Kidney (tissue), 14 donors: Measurements from ENCODE around the gene ABHD11. TPM values are rescaled to one million over a fixed set of nuclear protein-coding genes. Genes with fewer than 3 reads are reported as not detected.

Experiments
- DNase-seq, 5 donors: peaks; one replicate each; pipeline ENCODE4 v3.0.0-alpha.2; 2013 to 2020
- FAIRE-seq: peaks from 2 replicates; lab custom pipeline; 2012; peaks lifted over from hg19 to GRCh38; lab: Jason Lieb, UNC
- H3K27ac ChIP-seq, 2 donors: one replicate each; pipeline ENCODE4 v1.7.0; 2013; ENCODE audit warnings: low read depth in 2 of 2, low read length in 2 of 2, inconsistent platforms in 1 of 2
- H3K27me3 ChIP-seq: one replicate; pipeline ENCODE4 v1.7.1; 2013; ENCODE audit warnings: low read length, inconsistent platforms; ENCODE audit not compliant: control insufficient read depth, insufficient read depth
- H3K36me3 ChIP-seq, 3 donors: one replicate each; pipeline versions ENCODE4 v1.7.0 to v1.7.1; 2013; ENCODE audit warnings: low read length in 3 of 3, control low read depth in 1 of 3, inconsistent platforms in 1 of 3; ENCODE audit not compliant: insufficient read depth in 3 of 3, control insufficient read depth in 2 of 3
- H3K4me1 ChIP-seq, 3 donors: one replicate each; pipeline versions ENCODE4 v1.7.0 to v1.7.1; 2013; ENCODE audit warnings: low read length in 3 of 3, inconsistent platforms in 1 of 3, low read depth in 1 of 3; ENCODE audit not compliant: control insufficient read depth in 2 of 3, insufficient read depth in 2 of 3
- H3K4me3 ChIP-seq, 3 donors: one replicate each; pipeline versions ENCODE4 v1.7.0 to v1.8.1; 2013; ENCODE audit warnings: low read length in 3 of 3, control low read depth in 1 of 3, inconsistent platforms in 1 of 3
- H3K9ac ChIP-seq, 3 donors: one replicate each; pipeline versions ENCODE4 v1.7.0 to v1.7.1; 2013; ENCODE audit warnings: low read length in 3 of 3, control low read depth in 1 of 3, inconsistent platforms in 1 of 3
- H3K9me3 ChIP-seq, 3 donors: one replicate each; pipeline versions ENCODE4 v1.7.0 to v1.7.1; 2013; ENCODE audit warnings: low read length in 3 of 3, control low read depth in 1 of 3, inconsistent platforms in 1 of 3; ENCODE audit not compliant: control insufficient read depth in 2 of 3, insufficient read depth in 1 of 3
- CTCF ChIP-seq: IDR thresholded peaks from 3 replicates; pipeline ENCODE4 v1.5.1; 2012; ENCODE audit warnings: mild to moderate bottlenecking, moderate library complexity, borderline replicate concordance; ENCODE audit not compliant: insufficient read depth; ENCODE audit errors: extremely low read depth
- intact Hi-C: fragments of 100-400 bp; cut with DNase I; formaldehyde crosslinking; loops from one replicate; pipeline ENCODE4 v1.11.1; 2022
- polyA plus RNA-seq: library from polyadenylated mRNA; stranded (reverse); fragments of 350-450 nt; fragmentation: Illumina TruSeq; extraction: RNeasy Lipid Tissue Mini Kit (QIAGEN cat#74804); gene quantifications from one replicate; pipeline ENCODE4 v1.2.3, GENCODE V29; 2014; ENCODE audit warnings: low read depth, low replicate concordance; ENCODE audit not compliant: insufficient read depth
- total RNA-seq: library from RNA; stranded (reverse); fragmentation: NEBNext Ultra II Directional; extraction: Animal tissue kit (Norgen Biotek cat#: 25700); gene quantifications from one replicate; pipeline ENCODE4 v1.2.1, GENCODE V29; 2021
- donor health status: control.
- donor health status: control.
- donor health status: control.
- donor health status: control.
- donor health status: control.
- donor health status: DM: yes; HTN: yes; CAD: no.
- donor health status: Normal renal cell carcinoma (clear cell type).

Gene ABHD11
- total and polyA plus RNA-seq, 2 donors from 2014 or later, result 55.3 to 95.7 TPM

- Histone ChIP-seq H3K36me3 (no peaks in the 10 kb centered on the region), H3K4me3 (peak overlapping the region; percentile 57 to 68 (median 66)), H3K27me3 (no peaks in the 10 kb centered on the region), H3K9me3 (no peaks in the 10 kb centered on the region), H3K27ac (peak overlapping the region; percentile 70 to 91), H3K9ac (peak overlapping the region in 2 of 3 donors; percentile 26 to 65), H3K4me1 (peaks cover 0 to 4% (median 0%) of the 10 kb centered on the region in 3 donors)
- no peak for FAIRE-seq
- TF ChIP-seq CTCF, result no peak
- DNase-seq, result peak in 2 of 5 donors; percentile 47 to 72
- intact Hi-C loops, result no loop called here
Observed at GRCh38 chr7:73769481-73770001, 30.9 kb upstream of the ABHD11 start.

- Histone ChIP-seq H3K4me3 (peak overlapping the region; percentile 46 to 68 (median 66)), H3K9me3 (no peaks in the 10 kb centered on the region), H3K4me1 (peaks cover 0 to 4% (median 0%) of the 10 kb centered on the region in 3 donors), H3K9ac (peak overlapping the region in 1 of 3 donors; percentile 58), H3K27ac (peak overlapping the region; percentile 70 to 91), H3K36me3 (no peaks in the 10 kb centered on the region), H3K27me3 (no peaks in the 10 kb centered on the region)
- no peak for FAIRE-seq
- TF ChIP-seq CTCF, result no peak
- peak in 2 of 5 donors; percentile 64 to 66 for DNase-seq
- intact Hi-C loops, result no loop called here
Observed at GRCh38 chr7:73768641-73769480, 30.3 kb upstream of the ABHD11 start.

- intact Hi-C loops, result no loop called here
- no peaks in the 10 kb centered on the region for H3K36me3 ChIP-seq
- DNase-seq, result peak in 3 of 5 donors; percentile 18 to 36 (median 22)
- no peak for FAIRE-seq
- no peak overlapping the region for H3K4me3 ChIP-seq
- peaks cover 0 to 4% (median 0%) of the 10 kb centered on the region in 3 donors for H3K4me1 ChIP-seq
- TF ChIP-seq CTCF, result no peak
- no peak overlapping the region for H3K9ac ChIP-seq
- no peaks in the 10 kb centered on the region for H3K27me3 ChIP-seq
- no peaks in the 10 kb centered on the region for H3K9me3 ChIP-seq
- H3K27ac ChIP-seq, result no peak overlapping the region
Observed at GRCh38 chr7:73766556-73767229, 28.1 kb upstream of the ABHD11 start.
